ENCODE data around the gene SH3RF1. TPM values are rescaled to one million over a fixed set of nuclear protein-coding genes. Genes with fewer than 3 reads are reported as not detected.

Gene SH3RF1
- total and polyA plus RNA-seq, 2 of the 8 experiments (the other 6 are each of a cell fraction or from before 2014, with no cell fraction given): 6.9 to 15.1 TPM

- no peak overlapping the region for H4K5ac ChIP-seq (ENCODE audit: insufficient read length, low read depth, low read length)
- H3K23me2 ChIP-seq (ENCODE audit: low read depth, low read length): no peaks in the 10 kb centered on the region
- H2BK12ac ChIP-seq (ENCODE audit: low read depth, low read length): no peak overlapping the region
- H3K4me3 ChIP-seq (ENCODE audit: extremely low read depth in 1 of 4, insufficient read depth in 2 of 4, low read depth in 3 of 4, low read length in 4 of 4): no peak overlapping the region
- H3K56ac ChIP-seq (replicated peaks; ENCODE audit: insufficient read length, low read depth, low read length): no peak overlapping the region
- ChIA-PET CTCF (ENCODE audit: partially characterized antibody) (interaction anchor here (0.7 to 2.1 kb wide), 9 partner anchors 9 to 369 kb away, joined by 3 to 7 read pairs (median 3); no protein-coding TSS in a partner anchor), POLR2A (ENCODE audit: partially characterized antibody) (no interaction called here)
- H2AK5ac ChIP-seq (ENCODE audit: low read depth, low read length): no peak overlapping the region
- no peaks in the 10 kb centered on the region for H3K79me2 ChIP-seq (ENCODE audit: control insufficient read depth in 1 of 2, insufficient read depth in 2 of 2, low read length in 2 of 2)
- peaks cover 0 to 6% (median 3%) of the 10 kb centered on the region in 4 experiments; a peak in 4 of 7 replicates for H3K4me1 ChIP-seq (replicated peaks in 1 of 4; ENCODE audit: control insufficient read depth in 3 of 4, insufficient read depth in 4 of 4, low read length in 3 of 4)
- WGBS, 2 experiments (ENCODE audit: extremely low coverage in 1 of 2, insufficient coverage in 1 of 2, insufficient read length in 1 of 2, insufficient replicate concordance in 2 of 2, low coverage in 1 of 2, low lambda C conversion rate in 2 of 2, missing lambda C conversion rate in 1 of 2): 91% methylated on average over 12 of the region's 12 CpGs; no CpG with 5 or more reads in 1 of the 2 experiments
- H3K79me1 ChIP-seq (ENCODE audit: low read depth, low read length): no peaks in the 10 kb centered on the region
- no peak overlapping the region for H2AFZ ChIP-seq (ENCODE audit: low read length)
- TF ChIP-seq NANOG (IDR thresholded peaks at IDR 0.05; ENCODE audit: insufficient read depth, low read depth, low read length, poor library complexity, severe bottlenecking): no peak
- TF ChIP-seq GTF2F1 (IDR thresholded peaks at IDR 0.05; ENCODE audit: borderline replicate concordance, low read depth, low read length): no peak
- TF ChIP-seq BACH1 (IDR thresholded peaks at IDR 0.05; ENCODE audit: low read length): no peak
- H3K9ac ChIP-seq (replicated peaks in 1 of 4; ENCODE audit: extremely low read depth in 1 of 4, low read depth in 3 of 4, low read length in 3 of 4): no peak overlapping the region
- DNase-seq (ENCODE audit: low read depth in 1 of 2, low spot score in 2 of 2): no peak
- no peaks in the 10 kb centered on the region for H3K9me3 ChIP-seq (ENCODE audit: insufficient read depth in 2 of 2, low read depth in 1 of 2, low read length in 1 of 2)
- no peak overlapping the region for H3K4ac ChIP-seq (replicated peaks; ENCODE audit: insufficient read length, low read depth, low read length)
- no peak overlapping the region for H3K4me2 ChIP-seq (ENCODE audit: insufficient read depth in 1 of 2, low read depth in 2 of 2, low read length in 2 of 2)
- H3K36me3 ChIP-seq (ENCODE audit: control insufficient read depth in 2 of 4, insufficient read depth in 4 of 4, low read length in 3 of 4): peaks cover 0 to 29% (median 3%) of the 10 kb centered on the region in 4 experiments; a peak in 6 of 8 replicates
- no peak overlapping the region for H3K27ac ChIP-seq (ENCODE audit: low read depth, low read length)
- no peak overlapping the region for H3K23ac ChIP-seq (ENCODE audit: insufficient read length)
- H2BK5ac ChIP-seq (ENCODE audit: low read depth, low read length): no peak overlapping the region
- no peak for FAIRE-seq
- H4K91ac ChIP-seq (replicated peaks; ENCODE audit: insufficient read length, low read length): no peak overlapping the region
- no peak overlapping the region for H2BK15ac ChIP-seq (ENCODE audit: low read length)
- no peak overlapping the region for H2BK120ac ChIP-seq (replicated peaks; ENCODE audit: low read depth, low read length)
- no peak overlapping the region for H2BK20ac ChIP-seq (ENCODE audit: low read length)
- no peak overlapping the region for H3K14ac ChIP-seq (ENCODE audit: insufficient read length)
- H4K20me1 ChIP-seq (replicated peaks in 1 of 2; ENCODE audit: control insufficient read depth in 1 of 2, insufficient read depth in 2 of 2, low read length in 2 of 2): no peaks in the 10 kb centered on the region
- no peak overlapping the region for H4K8ac ChIP-seq (ENCODE audit: extremely low read depth, insufficient read depth, low read length)
- no peaks in the 10 kb centered on the region for H3K27me3 ChIP-seq (replicated peaks in 1 of 4; ENCODE audit: control insufficient read depth in 3 of 4, extremely low read depth in 1 of 4, insufficient read depth in 3 of 4, low read length in 3 of 4)
- H3K18ac ChIP-seq (ENCODE audit: extremely low read depth, low read length): no peak overlapping the region
Measured at GRCh38 chr4:169116270-169116901, 154.4 kb downstream of the SH3RF1 start.
